Psoas muscle (tissue), 8 donors: ENCODE data around the gene MUC2. TPM values are rescaled to one million over a fixed set of nuclear protein-coding genes. Genes with fewer than 3 reads are reported as not detected.

ENCODE experiments used
- ATAC-seq, 4 donors: fragments of 200-7000 bp; cut with Tn5 transposase; one replicate each; pipeline ENCODE4 v1.9.1; 2020; ENCODE audit warnings: moderate library complexity in 3 of 4, mild to moderate bottlenecking in 2 of 4
- DNase-seq, 2 donors: peaks; one replicate each; pipeline ENCODE4 v3.0.0-alpha.2; 2020
- H3K27ac ChIP-seq: fragments of 200-600 bp; one replicate; pipeline ENCODE4 v1.8.0; 2022
- H3K27me3 ChIP-seq, 3 donors: fragments of 200-600 bp in 1 of 3; one replicate each; pipeline versions ENCODE4 v1.6.1 to v1.8.0; 2013 to 2022; ENCODE audit warnings: low read length in 2 of 3, mild to moderate bottlenecking in 2 of 3, moderate library complexity in 1 of 3; ENCODE audit not compliant: insufficient read depth in 3 of 3
- H3K36me3 ChIP-seq, 2 donors: fragments of 200-600 bp in 1 of 2; one replicate each; pipeline versions ENCODE4 v1.6.1 to v1.8.0; 2013 to 2022; ENCODE audit warnings: low read depth in 1 of 2, mild to moderate bottlenecking in 1 of 2, moderate library complexity in 1 of 2; ENCODE audit not compliant: insufficient read depth in 1 of 2
- H3K4me1 ChIP-seq: fragments of 200-600 bp; one replicate; pipeline ENCODE4 v1.8.0; 2022
- H3K4me3 ChIP-seq: fragments of 200-600 bp; one replicate; pipeline ENCODE4 v1.8.0; 2022; ENCODE audit warnings: mild to moderate bottlenecking
- H3K9me3 ChIP-seq: fragments of 200-600 bp; one replicate; pipeline ENCODE4 v1.8.0; 2022
- CTCF ChIP-seq: fragments of 200-600 bp; IDR thresholded peaks from one replicate; pipeline ENCODE4 v1.8.0; 2022; ENCODE audit warnings: antibody characterized with exemption
- WGBS, 3 donors: extraction: QIAGEN DNeasy Blood & Tissue Kit; methylation state at CpG; one replicate each; pipeline versions ENCODE4 v1.1.6 to v1.1.7; 2013; 5-methylcytosine and 5-hydroxymethylcytosine counted together
- intact Hi-C, 2 donors: fragments of 100-400 bp; cut with DNase I; formaldehyde crosslinking; loops; one replicate each; pipeline versions ENCODE4 v1.11.0 to v1.14.2; 2022
- polyA plus RNA-seq, 3 donors: library from polyadenylated mRNA; stranded (reverse); fragments of 200-250 nt; gene quantifications; one replicate each; pipeline ENCODE4 v1.2.3, GENCODE V29; 2013
- total RNA-seq, 4 donors: library from RNA; stranded (reverse); fragmentation: NEBNext Ultra II Directional in 2 of 4; extraction: Animal tissue kit (Norgen Biotek cat#: 25700) in 2 of 4; gene quantifications; one replicate each; pipeline versions ENCODE4 v1.2.1 to v1.2.4, GENCODE V29; 2021 to 2023
- donor health status: healthy with polysubstance abuse.
- donor health status: DM: no; HTN: no; CAD: no; lungs with moderate emphysema.
- donor health status: Bipolar disorder and iron deficiency.
- donor health status: healthy.
- donor health status: DM: yes; HTN: yes; CAD: no.
- donor health status: DM: no; HTN: no; CAD: no.
- donor health status: DM: no; HTN: no; CAD: no.
- donor health status: DM: yes; HTN: yes; CAD: no.

The MUC2 gene
- total and polyA plus RNA-seq, 7 donors: under 0.01 to 0.44 (median 0.02) TPM; not detected in 2

- no peaks in the 10 kb centered on the region for H3K36me3 ChIP-seq
These were observed 44.6 kb upstream of the MUC2 start for GRCh38 chr11:1030086-1030485.

GRCh38 chr11:1030556-1030955 lies 44.1 kb upstream of the MUC2 start:
- intact Hi-C loops: no loop called here
- 52 to 61% (median 58%) methylated on average over 20 of the region's 20 CpGs for WGBS, 3 donors
- TF ChIP-seq CTCF: no peak
- ATAC-seq: no peak
- H3K27me3 ChIP-seq: peaks cover 0 to 2% (median 0%) of the 10 kb centered on the region in 3 donors
- H3K9me3 ChIP-seq: no peaks in the 10 kb centered on the region
- H3K36me3 ChIP-seq: no peaks in the 10 kb centered on the region
- no peak for DNase-seq
- H3K27ac ChIP-seq: no peak overlapping the region
- H3K4me1 ChIP-seq: peaks cover 12% of the 10 kb centered on the region
- H3K4me3 ChIP-seq: no peak overlapping the region

More at GRCh38 chr11:1030086-1030485, 44.6 kb upstream of the MUC2 start:
- ATAC-seq (no peak), DNase-seq (no peak)
- no peak overlapping the region for H3K4me3 ChIP-seq
- H3K27me3 ChIP-seq: peaks cover 0 to under 1% (median 0%) of the 10 kb centered on the region in 3 donors
- peaks cover 10% of the 10 kb centered on the region for H3K4me1 ChIP-seq
- WGBS, 3 donors: 66 to 72% (median 69%) methylated on average over 16 of the region's 16 CpGs
- intact Hi-C loops: no loop called here
- no peak for TF ChIP-seq CTCF
- H3K9me3 ChIP-seq: no peaks in the 10 kb centered on the region
- no peak overlapping the region for H3K27ac ChIP-seq

GRCh38 chr11:1031121-1031899 lies 43.4 kb upstream of the MUC2 start:
- ATAC-seq: no peak
- H3K36me3 ChIP-seq: no peaks in the 10 kb centered on the region
- no peaks in the 10 kb centered on the region for H3K9me3 ChIP-seq
- no peak overlapping the region for H3K27ac ChIP-seq
- peaks cover 0 to 4% (median 0%) of the 10 kb centered on the region in 3 donors for H3K27me3 ChIP-seq
- intact Hi-C loops: no loop called here
- DNase-seq: no peak
- 74 to 82% (median 78%) methylated on average over 27 to 30 of the region's 30 CpGs for WGBS, 3 donors
- H3K4me3 ChIP-seq: no peak overlapping the region
- no peak for TF ChIP-seq CTCF
- H3K4me1 ChIP-seq: peaks cover 12% of the 10 kb centered on the region

- WGBS, 3 donors: 96 to 97% (median 97%) methylated on average over 12 of the region's 12 CpGs
- H3K4me3 ChIP-seq: no peak overlapping the region
- H3K9me3 ChIP-seq: no peaks in the 10 kb centered on the region
- intact Hi-C loops: no loop called here
- H3K4me1 ChIP-seq: peaks cover 12% of the 10 kb centered on the region
- ATAC-seq: no peak
- no peaks in the 10 kb centered on the region for H3K36me3 ChIP-seq
- no peak overlapping the region for H3K27ac ChIP-seq
- H3K27me3 ChIP-seq: peaks cover 0 to 4% (median 0%) of the 10 kb centered on the region in 3 donors
- TF ChIP-seq CTCF: no peak
- no peak for DNase-seq
These were observed 42.3 kb upstream of the MUC2 start for GRCh38 chr11:1032310-1032891.
